ENCODE measurements around the gene WDR49. TPM values are rescaled to one million over a fixed set of nuclear protein-coding genes. Genes with fewer than 3 reads are reported as not detected.

WDR49 gene
- polyA plus RNA-seq: 0.13 TPM
- long read RNA-seq, donor 1: 0 reads
- long read RNA-seq, donor 2: 0 reads
- long read RNA-seq, donor 3: 0 reads
- long read RNA-seq, donor 4: 0 reads
- long read RNA-seq, donor 5: 0 reads
- long read RNA-seq, donor 6: 0 reads
- long read RNA-seq, donor 7: 0 reads
- long read RNA-seq, donor 8: 0 reads
- long read RNA-seq, donor 9: 0 reads
- long read RNA-seq, donor 10: 0 reads
- long read RNA-seq, donor 11: 0 reads

GRCh38 chr3:167653760-167654159 lies at the start of gene WDR49:
WDR49 (minus strand) TSS chr3:167653942; CDS start chr3:167653425, 517 bp downstream.
- Histone ChIP-seq H3K27ac (ENCODE audit: low read length) (no peak within 1 kb of the TSS), H3K9me3 (ENCODE audit: control insufficient read depth, low read depth, low read length) (no peaks in the 10 kb centered on the region), H3K4me1 (ENCODE audit: control insufficient read depth, insufficient read depth, low read length) (no peaks in the 10 kb centered on the region), H3K36me3 (ENCODE audit: control insufficient read depth, insufficient read depth, low read length) (no peaks in the 10 kb centered on the region), H3K4me3 (ENCODE audit: low read length) (no peak within 1 kb of the TSS), H3K27me3 (ENCODE audit: control insufficient read depth, insufficient read depth, low read length) (no peaks in the 10 kb centered on the region)
- whole genome bisulfite sequencing (ENCODE audit: insufficient coverage, low lambda C conversion rate): 80% methylated on average over 1 of the region's 1 CpG
- DNase-seq: no peak

GRCh38 chr3:167700926-167701325 lies 47.2 kb upstream of the WDR49 start:
- Histone ChIP-seq H3K4me3 (ENCODE audit: low read length) (no peak overlapping the region), H3K27ac (ENCODE audit: low read length) (no peak overlapping the region), H3K27me3 (ENCODE audit: control insufficient read depth, insufficient read depth, low read length) (no peaks in the 10 kb centered on the region), H3K4me1 (ENCODE audit: control insufficient read depth, insufficient read depth, low read length) (no peaks in the 10 kb centered on the region), H3K9me3 (ENCODE audit: control insufficient read depth, low read depth, low read length) (no peaks in the 10 kb centered on the region), H3K36me3 (ENCODE audit: control insufficient read depth, insufficient read depth, low read length) (peaks cover 10% of the 10 kb centered on the region)
- no CpG with 5 or more reads among the region's 2 CpGs for whole genome bisulfite sequencing (ENCODE audit: insufficient coverage, low lambda C conversion rate)
- DNase-seq: no peak

- 80% methylated on average over 1 of the region's 4 CpGs for WGBS (ENCODE audit: insufficient coverage, low lambda C conversion rate)
- DNase-seq: no peak
- Histone ChIP-seq H3K27me3 (ENCODE audit: control insufficient read depth, insufficient read depth, low read length) (no peaks in the 10 kb centered on the region), H3K4me3 (ENCODE audit: low read length) (no peak overlapping the region), H3K36me3 (ENCODE audit: control insufficient read depth, insufficient read depth, low read length) (peaks cover 14% of the 10 kb centered on the region), H3K9me3 (ENCODE audit: control insufficient read depth, low read depth, low read length) (no peaks in the 10 kb centered on the region), H3K4me1 (ENCODE audit: control insufficient read depth, insufficient read depth, low read length) (no peaks in the 10 kb centered on the region), H3K27ac (ENCODE audit: low read length) (no peak overlapping the region)
These were observed 46.3 kb upstream of the WDR49 start for GRCh38 chr3:167700046-167700445.

- no peaks in the 10 kb centered on the region for H3K9me3 ChIP-seq (ENCODE audit: control insufficient read depth, low read depth, low read length)
- WGBS (ENCODE audit: insufficient coverage, low lambda C conversion rate): no CpG with 5 or more reads among the region's 2 CpGs
- peaks cover 30% of the 10 kb centered on the region for H3K36me3 ChIP-seq (ENCODE audit: control insufficient read depth, insufficient read depth, low read length)
- H3K4me3 ChIP-seq (ENCODE audit: low read length): no peak overlapping the region
- no peaks in the 10 kb centered on the region for H3K27me3 ChIP-seq (ENCODE audit: control insufficient read depth, insufficient read depth, low read length)
- no peak for DNase-seq
- no peak overlapping the region for H3K27ac ChIP-seq (ENCODE audit: low read length)
- no peaks in the 10 kb centered on the region for H3K4me1 ChIP-seq (ENCODE audit: control insufficient read depth, insufficient read depth, low read length)
These were observed 40.4 kb upstream of the WDR49 start for GRCh38 chr3:167694121-167694520.

- Histone ChIP-seq H3K27me3 (ENCODE audit: control insufficient read depth, insufficient read depth, low read length) (no peaks in the 10 kb centered on the region), H3K4me1 (ENCODE audit: control insufficient read depth, insufficient read depth, low read length) (no peaks in the 10 kb centered on the region), H3K36me3 (ENCODE audit: control insufficient read depth, insufficient read depth, low read length) (peaks cover 36% of the 10 kb centered on the region), H3K4me3 (ENCODE audit: low read length) (no peak overlapping the region), H3K9me3 (ENCODE audit: control insufficient read depth, low read depth, low read length) (no peaks in the 10 kb centered on the region), H3K27ac (ENCODE audit: low read length) (no peak overlapping the region)
- 100% methylated on average over 1 of the region's 3 CpGs for WGBS (ENCODE audit: insufficient coverage, low lambda C conversion rate)
- DNase-seq: no peak
These were observed 37.6 kb upstream of the WDR49 start for GRCh38 chr3:167691366-167691765.

- peak; percentile 27 to 33 for DNase-seq
- no peak overlapping the region for H3K27ac ChIP-seq (ENCODE audit: low read length)
- H3K4me3 ChIP-seq (ENCODE audit: low read length): no peak overlapping the region
- H3K27me3 ChIP-seq (ENCODE audit: control insufficient read depth, insufficient read depth, low read length): no peaks in the 10 kb centered on the region
- H3K4me1 ChIP-seq (ENCODE audit: control insufficient read depth, insufficient read depth, low read length): no peaks in the 10 kb centered on the region
- no peaks in the 10 kb centered on the region for H3K9me3 ChIP-seq (ENCODE audit: control insufficient read depth, low read depth, low read length)
- peaks cover 31% of the 10 kb centered on the region for H3K36me3 ChIP-seq (ENCODE audit: control insufficient read depth, insufficient read depth, low read length)
These were observed 30.7 kb upstream of the WDR49 start for GRCh38 chr3:167684388-167684993.

- Histone ChIP-seq H3K36me3 (ENCODE audit: control insufficient read depth, insufficient read depth, low read length) (peaks cover 32% of the 10 kb centered on the region), H3K4me1 (ENCODE audit: control insufficient read depth, insufficient read depth, low read length) (no peaks in the 10 kb centered on the region), H3K27ac (ENCODE audit: low read length) (no peak overlapping the region), H3K9me3 (ENCODE audit: control insufficient read depth, low read depth, low read length) (peaks cover 15% of the 10 kb centered on the region), H3K4me3 (ENCODE audit: low read length) (no peak overlapping the region), H3K27me3 (ENCODE audit: control insufficient read depth, insufficient read depth, low read length) (no peaks in the 10 kb centered on the region)
- WGBS (ENCODE audit: insufficient coverage, low lambda C conversion rate): 96% methylated on average over 3 of the region's 4 CpGs
- no peak for DNase-seq
These were observed 25.8 kb upstream of the WDR49 start for GRCh38 chr3:167679526-167679925.

- DNase-seq: no peak
- H3K9me3 ChIP-seq (ENCODE audit: control insufficient read depth, low read depth, low read length): peaks cover 19% of the 10 kb centered on the region
- H3K27me3 ChIP-seq (ENCODE audit: control insufficient read depth, insufficient read depth, low read length): no peaks in the 10 kb centered on the region
- H3K4me1 ChIP-seq (ENCODE audit: control insufficient read depth, insufficient read depth, low read length): no peaks in the 10 kb centered on the region
- peaks cover 15% of the 10 kb centered on the region for H3K36me3 ChIP-seq (ENCODE audit: control insufficient read depth, insufficient read depth, low read length)
- H3K4me3 ChIP-seq (ENCODE audit: low read length): no peak overlapping the region
- no peak overlapping the region for H3K27ac ChIP-seq (ENCODE audit: low read length)
- no CpG with 5 or more reads among the region's 1 CpG for WGBS (ENCODE audit: insufficient coverage, low lambda C conversion rate)
These were observed 22.1 kb upstream of the WDR49 start for GRCh38 chr3:167675848-167676247.

GRCh38 chr3:167673221-167673620 lies 19.5 kb upstream of the WDR49 start:
- H3K4me1 ChIP-seq (ENCODE audit: control insufficient read depth, insufficient read depth, low read length): no peaks in the 10 kb centered on the region
- H3K36me3 ChIP-seq (ENCODE audit: control insufficient read depth, insufficient read depth, low read length): peaks cover 9% of the 10 kb centered on the region
- peak in 1 of 2 donors; percentile 17 for DNase-seq
- H3K27me3 ChIP-seq (ENCODE audit: control insufficient read depth, insufficient read depth, low read length): no peaks in the 10 kb centered on the region
- no peak overlapping the region for H3K27ac ChIP-seq (ENCODE audit: low read length)
- WGBS (ENCODE audit: insufficient coverage, low lambda C conversion rate): no CpG with 5 or more reads among the region's 1 CpG
- no peak overlapping the region for H3K4me3 ChIP-seq (ENCODE audit: low read length)
- H3K9me3 ChIP-seq (ENCODE audit: control insufficient read depth, low read depth, low read length): peaks cover 19% of the 10 kb centered on the region

GRCh38 chr3:167671878-167672427 lies 18.2 kb upstream of the WDR49 start:
- peaks cover 9% of the 10 kb centered on the region for H3K36me3 ChIP-seq (ENCODE audit: control insufficient read depth, insufficient read depth, low read length)
- H3K27me3 ChIP-seq (ENCODE audit: control insufficient read depth, insufficient read depth, low read length): no peaks in the 10 kb centered on the region
- H3K4me1 ChIP-seq (ENCODE audit: control insufficient read depth, insufficient read depth, low read length): no peaks in the 10 kb centered on the region
- H3K27ac ChIP-seq (ENCODE audit: low read length): no peak overlapping the region
- DNase-seq: no peak
- no peak overlapping the region for H3K4me3 ChIP-seq (ENCODE audit: low read length)
- 100% methylated on average over 2 of the region's 4 CpGs for WGBS (ENCODE audit: insufficient coverage, low lambda C conversion rate)
- peaks cover 14% of the 10 kb centered on the region for H3K9me3 ChIP-seq (ENCODE audit: control insufficient read depth, low read depth, low read length)

GRCh38 chr3:167669699-167670098 lies 16.0 kb upstream of the WDR49 start:
- Histone ChIP-seq H3K4me1 (ENCODE audit: control insufficient read depth, insufficient read depth, low read length) (no peaks in the 10 kb centered on the region), H3K36me3 (ENCODE audit: control insufficient read depth, insufficient read depth, low read length) (peaks cover under 1% of the 10 kb centered on the region), H3K27me3 (ENCODE audit: control insufficient read depth, insufficient read depth, low read length) (no peaks in the 10 kb centered on the region), H3K4me3 (ENCODE audit: low read length) (no peak overlapping the region), H3K9me3 (ENCODE audit: control insufficient read depth, low read depth, low read length) (peaks cover 4% of the 10 kb centered on the region), H3K27ac (ENCODE audit: low read length) (no peak overlapping the region)
- peak in 1 of 2 donors; percentile 30 for DNase-seq
- WGBS (ENCODE audit: insufficient coverage, low lambda C conversion rate): no CpG with 5 or more reads among the region's 1 CpG

All from large intestine (tissue), 12 donors.